HepG2 (cell line): ENCODE data around the gene SH2B2. TPM values are rescaled to one million over a fixed set of nuclear protein-coding genes. Genes with fewer than 3 reads are reported as not detected.

Experiments
- ATAC-seq: fragments of 200-7000 bp; cut with Tn5 transposase; 3 replicates; pipeline ENCODE4 v1.9.1; 2020; ENCODE audit warnings: mild to moderate bottlenecking, moderate library complexity
- BruUV-seq: library from RNA; stranded (reverse); fragments of 400-500 nt; replicated peaks from 2 replicates; lab custom pipeline; 2021; lab: Mats Ljungman, UMichigan
- CTCF ChIA-PET: fragments of 300-600 bp; formaldehyde crosslinking; extraction: SDS; loops from one replicate; lab custom pipeline; 2021; ENCODE audit warnings: low total read pairs, inconsistent platforms, low intra/inter-chr PET ratio; lab: Yijun Ruan, JAX
- POLR2A ChIA-PET: fragments of 350-600 bp; sonication (Branson Sonifier 250); formaldehyde crosslinking; loops from one replicate; lab custom pipeline; 2020; ENCODE audit warnings: antibody characterized with exemption, inconsistent platforms; lab: Yijun Ruan, JAX
- DNase-seq: peaks from one replicate; pipeline ENCODE4 v3.0.0-alpha.2; 2015; ENCODE audit warnings: low spot score
- FAIRE-seq: peaks from 3 replicates; lab custom pipeline; 2011; peaks lifted over from hg19 to GRCh38; lab: Jason Lieb, UNC
- H2AFZ ChIP-seq: one replicate; pipeline ENCODE4 v1.6.1; 2011; ENCODE audit warnings: low read length, inconsistent platforms
- H3K27ac ChIP-seq: fragments of 300-600 bp; 3 replicates; pipeline ENCODE4 v1.8.0; 2011; ENCODE audit warnings: mixed run types, mild to moderate bottlenecking, mixed read lengths, low read length, inconsistent platforms; ENCODE audit not compliant: insufficient read depth; ENCODE audit errors: extremely low read length
- H3K27me3 ChIP-seq, 2 experiments: fragments of 200-600 bp in 1 of 2; 2 replicates in 1 of 2; 3 replicates in 1 of 2; pipeline versions ENCODE4 v1.6.0 to v1.8.0; 2011; ENCODE audit warnings: low read length in 2 of 2, mild to moderate bottlenecking in 2 of 2, moderate library complexity in 2 of 2, inconsistent platforms in 1 of 2; ENCODE audit not compliant: insufficient read depth in 2 of 2, control insufficient read depth in 1 of 2
- H3K36me3 ChIP-seq, 2 experiments: fragments of 200-600 bp in 1 of 2; replicated peaks in 1 of 2; 2 replicates in 1 of 2; 3 replicates in 1 of 2; pipeline versions ENCODE4 v1.5.1 to v1.8.0; 2011; ENCODE audit warnings: low read length in 2 of 2, inconsistent platforms in 1 of 2; ENCODE audit not compliant: insufficient read depth in 2 of 2, control insufficient read depth in 1 of 2
- H3K4me1 ChIP-seq: 2 replicates; pipeline ENCODE4 v1.5.1; 2012; ENCODE audit warnings: low read length, inconsistent platforms; ENCODE audit not compliant: insufficient read depth
- H3K4me2 ChIP-seq: 2 replicates; pipeline ENCODE4 v1.6.0; 2011; ENCODE audit warnings: low read depth, low read length, inconsistent platforms
- H3K4me3 ChIP-seq, 3 experiments: fragments of 200-600 bp in 1 of 3; sonication (generic), shearing (Covaris generic) in 1 of 3; replicated peaks in 1 of 3; 2 replicates each; pipeline ENCODE4 v1.5.1; 2011 to 2016; ENCODE audit warnings: low read length in 3 of 3, inconsistent platforms in 2 of 3, low read depth in 2 of 3, mild to moderate bottlenecking in 2 of 3, control low read depth in 1 of 3, mixed read lengths in 1 of 3; ENCODE audit not compliant: insufficient read depth in 1 of 3
- H3K79me2 ChIP-seq: one replicate; pipeline ENCODE4 v1.6.1; 2011; ENCODE audit warnings: low read length, inconsistent platforms; ENCODE audit not compliant: insufficient read depth
- H3K9ac ChIP-seq: 2 replicates; pipeline ENCODE4 v1.6.0; 2011; ENCODE audit warnings: mild to moderate bottlenecking, low read depth, low read length, inconsistent platforms; ENCODE audit not compliant: insufficient read depth
- H3K9me3 ChIP-seq: 2 replicates; pipeline ENCODE4 v1.5.1; 2012; ENCODE audit warnings: mild to moderate bottlenecking, low read length
- H4K20me1 ChIP-seq: 2 replicates; pipeline ENCODE4 v1.6.0; 2011; ENCODE audit warnings: inconsistent platforms, mild to moderate bottlenecking, low read length, moderate library complexity; ENCODE audit not compliant: insufficient read depth
- ATF7-NPFF ChIP-seq: sonication (generic); formaldehyde crosslinking; IDR thresholded peaks from 2 replicates; pipeline ENCODE4 v1.8.1; 2023; ENCODE audit warnings: mild to moderate bottlenecking, low read depth, missing genetic modification reagents, moderate library complexity
- FOXO1 ChIP-seq: sonication (generic); formaldehyde crosslinking; IDR thresholded peaks from 2 replicates; pipeline ENCODE4 v1.4.0; 2020; ENCODE audit warnings: missing genetic modification reagents
- KLF9 ChIP-seq: IDR thresholded peaks from 2 replicates; pipeline ENCODE4 v1.6.1; 2016; ENCODE audit warnings: low read depth
- MAZ ChIP-seq, 2 experiments: sonication (generic) in 1 of 2; formaldehyde crosslinking in 1 of 2; IDR thresholded peaks; 2 replicates each; pipeline versions ENCODE4 v1.5.0 to v1.6.1; 2012 to 2020; ENCODE audit warnings: low read depth in 2 of 2, mild to moderate bottlenecking in 2 of 2, borderline replicate concordance in 1 of 2, improper control_type of control experiment in 1 of 2, low read length in 1 of 2, missing genetic modification reagents in 1 of 2, moderate library complexity in 1 of 2
- MTA3 ChIP-seq: sonication (generic); formaldehyde crosslinking; IDR thresholded peaks from 2 replicates; pipeline ENCODE4 v1.4.0; 2020; ENCODE audit warnings: missing genetic modification reagents
- RFX5 ChIP-seq: IDR thresholded peaks from 2 replicates; pipeline ENCODE4 v1.6.1; 2011; ENCODE audit warnings: low read depth, low read length, improper control_type of control experiment
- RXRB ChIP-seq: IDR thresholded peaks from 2 replicates; pipeline ENCODE4 v1.6.1; 2016; ENCODE audit warnings: borderline replicate concordance, missing genetic modification reagents, missing compliant biosample characterization
- SRY ChIP-seq: sonication (generic); formaldehyde crosslinking; IDR thresholded peaks from 2 replicates; pipeline ENCODE4 v1.8.0; 2022; ENCODE audit warnings: mild to moderate bottlenecking, missing genetic modification reagents
- TBX2 ChIP-seq: sonication (generic); formaldehyde crosslinking; IDR thresholded peaks from 2 replicates; pipeline ENCODE4 v1.5.0; 2020; ENCODE audit warnings: missing genetic modification reagents, mild to moderate bottlenecking, borderline replicate concordance
- U2AF1 ChIP-seq: fragments of 200-400 bp; formaldehyde crosslinking; optimal IDR thresholded peaks from 2 replicates; pipeline ENCODE3; 2017; ENCODE audit warnings: mild to moderate bottlenecking, low read depth, low read length
- ZNF543 ChIP-seq: sonication (generic); formaldehyde crosslinking; IDR thresholded peaks from 2 replicates; pipeline ENCODE4 v1.4.0; 2020; ENCODE audit warnings: mild to moderate bottlenecking, missing genetic modification reagents
- ZNF615 ChIP-seq: sonication (generic); formaldehyde crosslinking; IDR thresholded peaks from 2 replicates; pipeline ENCODE4 v1.5.0; 2020; ENCODE audit warnings: mild to moderate bottlenecking, missing genetic modification reagents, borderline replicate concordance
- ZNF670 ChIP-seq: sonication (generic); formaldehyde crosslinking; IDR thresholded peaks from 2 replicates; pipeline ENCODE4 v1.8.0; 2022; ENCODE audit warnings: mild to moderate bottlenecking, missing genetic modification reagents, borderline replicate concordance
- ZNF883 ChIP-seq: sonication (generic); formaldehyde crosslinking; IDR thresholded peaks from 2 replicates; pipeline ENCODE4 v1.5.1; 2020; ENCODE audit warnings: mild to moderate bottlenecking, missing genetic modification reagents; ENCODE audit errors: not compliant biosample characterization
- WGBS: methylation state at CpG from one replicate; pipeline ENCODE4 v1.1.6; 2017; ENCODE audit warnings: low lambda C conversion rate; 5-methylcytosine and 5-hydroxymethylcytosine counted together
- in situ Hi-C: cut with HindIII; loops from 2 replicates; pipeline ENCODE4 v1.10.0; 2017; ENCODE audit warnings: low pct_unique_long_range_greater_than_20kb; ENCODE audit not compliant: extremely low pct_ligation_motif_present
- intact Hi-C: fragments of 100-400 bp; cut with micrococcal nuclease; formaldehyde crosslinking; loops from one replicate; pipeline ENCODE4 v1.10.0; 2022; ENCODE audit not compliant: unreplicated experiment
- polyA plus RNA-seq, 8 experiments: library from polyadenylated mRNA; depleted of rRNA in 3 of 8; stranded (reverse) in 7 of 8; unstranded in 1 of 8; fragments of >200 nt; fragmentation: Illumina TruSeq in 4 of 8; extraction: Trizol in 4 of 8; gene quantifications; 2 replicates each; pipeline versions ENCODE4 v1.2.1 to v1.2.3, GENCODE V29; 2011 to 2016; ENCODE audit warnings: low read depth in 4 of 8, missing spikeins in 1 of 8, mixed read lengths in 1 of 8; ENCODE audit not compliant: insufficient read depth in 1 of 8
- total RNA-seq, 5 experiments: library from RNA; depleted of rRNA; stranded (reverse); fragments of >200 nt; fragmentation: Illumina TruSeq; extraction: Trizol; gene quantifications; 2 replicates each; pipeline ENCODE4 v1.2.3, GENCODE V29; 2016; ENCODE audit warnings: low read depth in 1 of 5

Gene SH2B2
- total and polyA plus RNA-seq, 2 of the 13 experiments (the other 11 are each of a cell fraction or from before 2014, with no cell fraction given), result 0.46 to 1.3 TPM

- Histone ChIP-seq H4K20me1 (no peaks in the 10 kb centered on the region), H3K9ac (no peak overlapping the region), H3K4me2 (no peak overlapping the region), H3K27me3 (no peaks in the 10 kb centered on the region), H3K9me3 (no peaks in the 10 kb centered on the region), H2AFZ (no peak overlapping the region), H3K4me1 (no peaks in the 10 kb centered on the region), H3K36me3 (no peaks in the 10 kb centered on the region), H3K27ac (no peak overlapping the region), H3K79me2 (no peaks in the 10 kb centered on the region), H3K4me3 (no peak overlapping the region)
- BruUV-seq, result no TSS peak
- FAIRE-seq, result no peak
- ATAC-seq, result peak; percentile 68
- no CpG with 5 or more reads among the region's 7 CpGs for WGBS
- in situ Hi-C loops (no loop called here), intact Hi-C loops (no loop called here)
- POLR2A ChIA-PET, result no interaction called here
- CTCF ChIA-PET, result no interaction called here
- TF ChIP-seq ZNF543 (CRISPR knock-in tag) (no peak), MAZ (IDR thresholded peaks at IDR 0.05; ENCODE audit: borderline replicate concordance, low read depth, low read length) (no peak), MAZ (CRISPR knock-in tag; IDR thresholded peaks at IDR 0.05; ENCODE audit: low read depth) (no peak), ZNF670 (CRISPR knock-in tag) (no peak), FOXO1 (CRISPR knock-in tag) (no peak), KLF9 (CRISPR knock-in tag) (no peak), U2AF1 (no peak), RXRB (CRISPR knock-in tag) (no peak), RFX5 (no peak), TBX2 (CRISPR knock-in tag) (no peak), MTA3 (CRISPR knock-in tag) (no peak), ZNF883 (CRISPR knock-in tag) (no peak), SRY (CRISPR knock-in tag) (no peak), ATF7-NPFF (CRISPR knock-in tag) (no peak), ZNF615 (no peak)
- DNase-seq, result no peak
Observed at GRCh38 chr7:102318482-102318971, 31.9 kb downstream of the SH2B2 start.
